HEK293 (cell line): ENCODE data around the gene SKAP1.

Experiments
- CTCF ChIA-PET: fragments of 350-600 bp; formaldehyde crosslinking; extraction: SDS; loops from one replicate; lab custom pipeline; 2021; ENCODE audit warnings: antibody characterized with exemption; lab: Yijun Ruan, JAX
- POLR2A ChIA-PET: fragments of 300-600 bp; formaldehyde crosslinking; extraction: SDS; loops from one replicate; lab custom pipeline; 2020; ENCODE audit warnings: antibody characterized with exemption, inconsistent platforms; lab: Yijun Ruan, JAX
- H3K27ac ChIP-seq: fragments of 200-500 bp; sonication (Bioruptor generic); 2 replicates; pipeline ENCODE4 v1.5.1; 2014; ENCODE audit warnings: low read depth, low read length, control low read depth, inconsistent platforms; ENCODE audit errors: extremely low read depth
- H3K36me3 ChIP-seq, 2 experiments: fragments of 200-500 bp in 1 of 2; sonication (Bioruptor generic) in 1 of 2; 1 replicate in 1 of 2; 2 replicates in 1 of 2; pipeline ENCODE4 v1.5.1; 2014 to 2017; ENCODE audit warnings: inconsistent platforms in 2 of 2, low read length in 2 of 2; ENCODE audit not compliant: control insufficient read depth in 2 of 2, insufficient read depth in 1 of 2
- H3K4me1 ChIP-seq: fragments of 200-500 bp; sonication (Bioruptor generic); 2 replicates; pipeline ENCODE4 v1.5.1; 2014; ENCODE audit warnings: mild to moderate bottlenecking, low read length, inconsistent platforms; ENCODE audit not compliant: control insufficient read depth, insufficient read depth
- H3K4me3 ChIP-seq: 2 replicates; pipeline ENCODE4 v1.5.1; 2011; ENCODE audit warnings: low read depth, mild to moderate bottlenecking, control low read depth, low read length, moderate library complexity
- H3K9me3 ChIP-seq: fragments of 200-500 bp; sonication (Bioruptor generic); 2 replicates; pipeline ENCODE4 v1.5.1; 2014; ENCODE audit warnings: low read depth, low read length, inconsistent platforms; ENCODE audit not compliant: control insufficient read depth, insufficient read depth
- HIC1 ChIP-seq: fragments of 450-650 bp; formaldehyde crosslinking; IDR thresholded peaks from 2 replicates; pipeline ENCODE4 v1.5.1; 2016; ENCODE audit warnings: missing biosample characterization, missing genetic modification characterization
- IKZF3 ChIP-seq: fragments of 450-650 bp; IDR thresholded peaks from 2 replicates; pipeline ENCODE4 v1.5.0; 2018; ENCODE audit warnings: missing biosample characterization, mild to moderate bottlenecking, missing genetic modification characterization, moderate library complexity
- KLF1 ChIP-seq: fragments of 450-650 bp; formaldehyde crosslinking; IDR thresholded peaks from 2 replicates; pipeline ENCODE4 v1.5.1; 2016; ENCODE audit warnings: missing biosample characterization, missing genetic modification characterization
- MZF1 ChIP-seq: fragments of 450-650 bp; formaldehyde crosslinking; IDR thresholded peaks from 2 replicates; pipeline ENCODE4 v1.5.1; 2017; ENCODE audit warnings: missing biosample characterization, missing genetic modification characterization, borderline replicate concordance
- SP7 ChIP-seq: fragments of 450-650 bp; formaldehyde crosslinking; IDR thresholded peaks from 2 replicates; pipeline ENCODE4 v1.5.1; 2016; ENCODE audit warnings: missing biosample characterization, missing genetic modification characterization
- ZBTB17 ChIP-seq: fragments of 450-650 bp; formaldehyde crosslinking; IDR thresholded peaks from 2 replicates; pipeline ENCODE4 v1.5.1; 2016; ENCODE audit warnings: missing biosample characterization, missing genetic modification characterization
- ZBTB20 ChIP-seq: fragments of 450-650 bp; formaldehyde crosslinking; IDR thresholded peaks from 2 replicates; pipeline ENCODE4 v1.5.1; 2016; ENCODE audit warnings: missing biosample characterization, missing genetic modification characterization
- ZBTB7A ChIP-seq: fragments of 450-650 bp; formaldehyde crosslinking; IDR thresholded peaks from 2 replicates; pipeline ENCODE4 v1.5.1; 2016; ENCODE audit warnings: low read depth, missing biosample characterization, missing genetic modification characterization
- ZFHX2 ChIP-seq: fragments of 450-650 bp; formaldehyde crosslinking; conservative IDR thresholded peaks from 2 replicates; pipeline ENCODE4 v1.5.1; 2016; ENCODE audit warnings: missing biosample characterization, missing genetic modification characterization
- ZFP3 ChIP-seq: fragments of 450-650 bp; formaldehyde crosslinking; IDR thresholded peaks from 2 replicates; pipeline ENCODE4 v1.5.1; 2016; ENCODE audit warnings: low read depth, missing biosample characterization, missing genetic modification characterization
- ZFP69B ChIP-seq: fragments of 450-650 bp; formaldehyde crosslinking; IDR thresholded peaks from 2 replicates; pipeline ENCODE4 v1.5.1; 2016; ENCODE audit warnings: missing biosample characterization, missing genetic modification characterization
- ZNF114 ChIP-seq: fragments of 450-650 bp; formaldehyde crosslinking; IDR thresholded peaks from 2 replicates; pipeline ENCODE4 v1.5.0; 2017; ENCODE audit warnings: missing biosample characterization, missing genetic modification characterization
- ZNF157 ChIP-seq: fragments of 450-650 bp; formaldehyde crosslinking; IDR thresholded peaks from 2 replicates; pipeline ENCODE4 v1.5.1; 2016; ENCODE audit warnings: missing biosample characterization, missing genetic modification characterization
- ZNF19 ChIP-seq: fragments of 450-650 bp; formaldehyde crosslinking; IDR thresholded peaks from 2 replicates; pipeline ENCODE4; 2016; ENCODE audit warnings: missing biosample characterization, missing genetic modification characterization, low read depth
- ZNF274 ChIP-seq, 2 experiments: fragments of 200-500 bp in 1 of 2; fragments of 450-650 bp in 1 of 2; sonication (Bioruptor generic) in 1 of 2; formaldehyde crosslinking in 1 of 2; IDR thresholded peaks; 2 replicates each; pipeline versions ENCODE4 v1.5.1 to v1.6.1; 2014 to 2016; ENCODE audit warnings: borderline replicate concordance in 1 of 2, inconsistent platforms in 1 of 2, low read length in 1 of 2, missing biosample characterization in 1 of 2, missing genetic modification characterization in 1 of 2
- ZNF354C ChIP-seq: fragments of 450-650 bp; formaldehyde crosslinking; IDR thresholded peaks from 2 replicates; pipeline ENCODE4 v1.5.1; 2016; ENCODE audit warnings: missing biosample characterization, missing genetic modification characterization, low read depth, borderline replicate concordance
- ZNF580 ChIP-seq: fragments of 450-650 bp; formaldehyde crosslinking; IDR thresholded peaks from 2 replicates; pipeline ENCODE4 v1.5.1; 2016; ENCODE audit warnings: missing biosample characterization, missing genetic modification characterization
- ZNF645 ChIP-seq: fragments of 450-650 bp; formaldehyde crosslinking; IDR thresholded peaks from 2 replicates; pipeline ENCODE4; 2016; ENCODE audit warnings: missing biosample characterization, missing genetic modification characterization
- ZSCAN16 ChIP-seq: fragments of 450-650 bp; formaldehyde crosslinking; IDR thresholded peaks from 2 replicates; pipeline ENCODE4 v1.5.1; 2016; ENCODE audit warnings: missing biosample characterization, missing genetic modification characterization
- TF ChIP-seq, protein P1 (sequence below): fragments of 450-650 bp; formaldehyde crosslinking; IDR thresholded peaks from 2 replicates; pipeline ENCODE4 v1.5.1; 2016; ENCODE audit warnings: missing biosample characterization, missing genetic modification characterization, borderline replicate concordance
- TF ChIP-seq, protein P2 (sequence below): fragments of 450-650 bp; formaldehyde crosslinking; IDR thresholded peaks from 2 replicates; pipeline ENCODE4 v1.5.0; 2017; ENCODE audit warnings: missing biosample characterization, missing genetic modification characterization, borderline replicate concordance
- TF ChIP-seq, protein P3 (sequence below): fragments of 450-650 bp; formaldehyde crosslinking; IDR thresholded peaks from 2 replicates; pipeline ENCODE4 v1.5.1; 2016; ENCODE audit warnings: missing biosample characterization, missing genetic modification characterization
- TF ChIP-seq, protein P4 (sequence below): fragments of 450-650 bp; formaldehyde crosslinking; IDR thresholded peaks from 2 replicates; pipeline ENCODE4 v1.5.1; 2016; ENCODE audit warnings: missing biosample characterization, missing genetic modification characterization, low read depth

SKAP1 gene

GRCh38 chr17:48442819-48443218, 12.8 kb upstream of the SKAP1 start (continued):
- TF ChIP-seq ZNF354C (tag by site-specific recombination) (no peak), ZBTB7A (tag by site-specific recombination) (no peak), ZFP3 (tag by site-specific recombination) (peak; percentile 76), ZBTB20 (no peak), ZNF580 (tag by site-specific recombination) (no peak), ZFHX2 (tag by site-specific recombination) (peak; percentile 74), ZNF645 (tag by site-specific recombination) (no peak), ZBTB17 (no peak), IKZF3 (tag by site-specific recombination) (no peak), ZFP69B (no peak), ZSCAN16 (tag by site-specific recombination) (no peak), ZNF274 (IDR thresholded peaks at IDR 0.05; ENCODE audit: low read length) (no peak), ZNF274 (tag by site-specific recombination; IDR thresholded peaks at IDR 0.05; ENCODE audit: borderline replicate concordance) (no peak), ZNF114 (tag by site-specific recombination) (no peak), ZNF19 (no peak), SP7 (tag by site-specific recombination) (0 out of 2 replicates have a peak, but pooled peaks have one; percentile 25)
- TF ChIP-seq, protein P1, sequence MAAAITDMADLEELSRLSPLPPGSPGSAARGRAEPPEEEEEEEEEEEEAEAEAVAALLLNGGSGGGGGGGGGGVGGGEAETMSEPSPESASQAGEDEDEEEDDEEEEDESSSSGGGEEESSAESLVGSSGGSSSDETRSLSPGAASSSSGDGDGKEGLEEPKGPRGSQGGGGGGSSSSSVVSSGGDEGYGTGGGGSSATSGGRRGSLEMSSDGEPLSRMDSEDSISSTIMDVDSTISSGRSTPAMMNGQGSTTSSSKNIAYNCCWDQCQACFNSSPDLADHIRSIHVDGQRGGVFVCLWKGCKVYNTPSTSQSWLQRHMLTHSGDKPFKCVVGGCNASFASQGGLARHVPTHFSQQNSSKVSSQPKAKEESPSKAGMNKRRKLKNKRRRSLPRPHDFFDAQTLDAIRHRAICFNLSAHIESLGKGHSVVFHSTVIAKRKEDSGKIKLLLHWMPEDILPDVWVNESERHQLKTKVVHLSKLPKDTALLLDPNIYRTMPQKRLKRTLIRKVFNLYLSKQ (tag by site-specific recombination) = no peak
- TF ChIP-seq, protein P2, sequence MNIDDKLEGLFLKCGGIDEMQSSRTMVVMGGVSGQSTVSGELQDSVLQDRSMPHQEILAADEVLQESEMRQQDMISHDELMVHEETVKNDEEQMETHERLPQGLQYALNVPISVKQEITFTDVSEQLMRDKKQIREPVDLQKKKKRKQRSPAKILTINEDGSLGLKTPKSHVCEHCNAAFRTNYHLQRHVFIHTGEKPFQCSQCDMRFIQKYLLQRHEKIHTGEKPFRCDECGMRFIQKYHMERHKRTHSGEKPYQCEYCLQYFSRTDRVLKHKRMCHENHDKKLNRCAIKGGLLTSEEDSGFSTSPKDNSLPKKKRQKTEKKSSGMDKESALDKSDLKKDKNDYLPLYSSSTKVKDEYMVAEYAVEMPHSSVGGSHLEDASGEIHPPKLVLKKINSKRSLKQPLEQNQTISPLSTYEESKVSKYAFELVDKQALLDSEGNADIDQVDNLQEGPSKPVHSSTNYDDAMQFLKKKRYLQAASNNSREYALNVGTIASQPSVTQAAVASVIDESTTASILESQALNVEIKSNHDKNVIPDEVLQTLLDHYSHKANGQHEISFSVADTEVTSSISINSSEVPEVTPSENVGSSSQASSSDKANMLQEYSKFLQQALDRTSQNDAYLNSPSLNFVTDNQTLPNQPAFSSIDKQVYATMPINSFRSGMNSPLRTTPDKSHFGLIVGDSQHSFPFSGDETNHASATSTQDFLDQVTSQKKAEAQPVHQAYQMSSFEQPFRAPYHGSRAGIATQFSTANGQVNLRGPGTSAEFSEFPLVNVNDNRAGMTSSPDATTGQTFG (tag by site-specific recombination) = no peak
- TF ChIP-seq, protein P3, sequence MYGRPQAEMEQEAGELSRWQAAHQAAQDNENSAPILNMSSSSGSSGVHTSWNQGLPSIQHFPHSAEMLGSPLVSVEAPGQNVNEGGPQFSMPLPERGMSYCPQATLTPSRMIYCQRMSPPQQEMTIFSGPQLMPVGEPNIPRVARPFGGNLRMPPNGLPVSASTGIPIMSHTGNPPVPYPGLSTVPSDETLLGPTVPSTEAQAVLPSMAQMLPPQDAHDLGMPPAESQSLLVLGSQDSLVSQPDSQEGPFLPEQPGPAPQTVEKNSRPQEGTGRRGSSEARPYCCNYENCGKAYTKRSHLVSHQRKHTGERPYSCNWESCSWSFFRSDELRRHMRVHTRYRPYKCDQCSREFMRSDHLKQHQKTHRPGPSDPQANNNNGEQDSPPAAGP (tag by site-specific recombination) = no peak
- TF ChIP-seq, protein P4, sequence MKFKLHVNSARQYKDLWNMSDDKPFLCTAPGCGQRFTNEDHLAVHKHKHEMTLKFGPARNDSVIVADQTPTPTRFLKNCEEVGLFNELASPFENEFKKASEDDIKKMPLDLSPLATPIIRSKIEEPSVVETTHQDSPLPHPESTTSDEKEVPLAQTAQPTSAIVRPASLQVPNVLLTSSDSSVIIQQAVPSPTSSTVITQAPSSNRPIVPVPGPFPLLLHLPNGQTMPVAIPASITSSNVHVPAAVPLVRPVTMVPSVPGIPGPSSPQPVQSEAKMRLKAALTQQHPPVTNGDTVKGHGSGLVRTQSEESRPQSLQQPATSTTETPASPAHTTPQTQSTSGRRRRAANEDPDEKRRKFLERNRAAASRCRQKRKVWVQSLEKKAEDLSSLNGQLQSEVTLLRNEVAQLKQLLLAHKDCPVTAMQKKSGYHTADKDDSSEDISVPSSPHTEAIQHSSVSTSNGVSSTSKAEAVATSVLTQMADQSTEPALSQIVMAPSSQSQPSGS = 0 out of 2 replicates have a peak, but pooled peaks have one; percentile 33

- Histone ChIP-seq H3K4me1 (peaks cover 25% of the 10 kb centered on the region), H3K4me3 (no peak overlapping the region), H3K27ac (no peak overlapping the region), H3K36me3 (no peaks in the 10 kb centered on the region), H3K9me3 (no peaks in the 10 kb centered on the region)
- CTCF ChIA-PET = interaction anchor here (1.1 to 1.3 kb wide), 2 partner anchors 15 to 179 kb away, joined by 4 to 5 read pairs; no protein-coding TSS in a partner anchor
- POLR2A ChIA-PET = no interaction called here
- TF ChIP-seq HIC1 (tag by site-specific recombination) = no peak
- no peak for TF ChIP-seq ZFHX2 (tag by site-specific recombination)
- TF ChIP-seq, protein P1 (tag by site-specific recombination) = no peak
- peak; percentile 78; the same call in 1 of the 2 replicates for TF ChIP-seq MZF1
- TF ChIP-seq KLF1 (tag by site-specific recombination) = 0 out of 2 replicates have a peak, but pooled peaks have one; percentile 25
- TF ChIP-seq ZNF157 (tag by site-specific recombination) = no peak
Observed at GRCh38 chr17:48441862-48442261, 11.8 kb upstream of the SKAP1 start.
